Lung (tissue), 12 donors: ENCODE data around the gene CIBAR2. TPM values are rescaled to one million over a fixed set of nuclear protein-coding genes. Genes with fewer than 3 reads are reported as not detected.

Experiments
- ATAC-seq: fragments of 200-7000 bp; cut with Tn5 transposase; one replicate; pipeline ENCODE4 v1.9.1; 2020; ENCODE audit warnings: moderate number of reproducible peaks; ENCODE audit not compliant: insufficient read depth, low FRiP score
- DNase-seq, 3 donors: peaks; one replicate each; pipeline ENCODE4 v3.0.0-alpha.2; 2013 to 2017
- H3K27ac ChIP-seq, 2 donors: one replicate each; pipeline ENCODE4 v1.5.1; 2013; ENCODE audit warnings: mild to moderate bottlenecking in 2 of 2, moderate library complexity in 2 of 2, control low read depth in 1 of 2, inconsistent platforms in 1 of 2, low read depth in 1 of 2, low read length in 1 of 2
- H3K27me3 ChIP-seq, 3 donors: one replicate each; pipeline ENCODE4 v1.5.1; 2013; ENCODE audit warnings: low read length in 2 of 3; ENCODE audit not compliant: control insufficient read depth in 3 of 3, insufficient read depth in 3 of 3
- H3K36me3 ChIP-seq, 4 donors: one replicate each; pipeline ENCODE4 v1.5.1; 2013; ENCODE audit warnings: low read length in 4 of 4, mild to moderate bottlenecking in 1 of 4, moderate library complexity in 1 of 4; ENCODE audit not compliant: control insufficient read depth in 4 of 4, insufficient read depth in 4 of 4
- H3K4me1 ChIP-seq, 5 donors: one replicate each; pipeline ENCODE4 v1.5.1; 2013; ENCODE audit warnings: low read length in 5 of 5, mild to moderate bottlenecking in 2 of 5, moderate library complexity in 1 of 5; ENCODE audit not compliant: control insufficient read depth in 5 of 5, insufficient read depth in 5 of 5
- H3K4me3 ChIP-seq: one replicate; pipeline ENCODE4 v1.5.1; 2013; ENCODE audit warnings: mild to moderate bottlenecking, control low read depth, moderate library complexity
- H3K9ac ChIP-seq, 2 donors: one replicate each; pipeline ENCODE4 v1.5.1; 2013; ENCODE audit warnings: low read length in 2 of 2, control low read depth in 1 of 2; ENCODE audit not compliant: insufficient read depth in 1 of 2
- H3K9me3 ChIP-seq, 4 donors: one replicate each; pipeline ENCODE4 v1.5.1; 2013; ENCODE audit warnings: low read length in 3 of 4, mild to moderate bottlenecking in 1 of 4, moderate library complexity in 1 of 4; ENCODE audit not compliant: control insufficient read depth in 4 of 4, insufficient read depth in 3 of 4
- WGBS, 2 donors: extraction: QIAGEN DNeasy Blood & Tissue Kit; methylation state at CpG; one replicate each; pipeline ENCODE4 v1.1.7; 2013; 5-methylcytosine and 5-hydroxymethylcytosine counted together
- polyA plus RNA-seq, 2 donors: library from polyadenylated mRNA; stranded (reverse); fragments of 200-250 nt; gene quantifications; one replicate each; pipeline ENCODE4 v1.2.1, GENCODE V29; 2013
- total RNA-seq, 2 donors: library from RNA; depleted of rRNA in 1 of 2; stranded (reverse); fragments of >200 nt in 1 of 2; gene quantifications; one replicate each; pipeline ENCODE4 v1.2.1, GENCODE V29; 2014 to 2021
- TF ChIP-seq, protein P1 (sequence below): IDR thresholded peaks from 2 replicates; pipeline ENCODE4 v1.5.1; 2012; ENCODE audit warnings: mild to moderate bottlenecking; ENCODE audit errors: control extremely low read depth, extremely low read depth
- donor health status: control.
- donor health status: control.
- donor health status: Bipolar disorder and iron deficiency.
- donor health status: healthy.
- donor health status: DM: yes; HTN: yes; CAD: no.

Gene CIBAR2
- total and polyA plus RNA-seq, 4 donors = 11.8 to 49.0 (median 18.9) TPM

DNA sequence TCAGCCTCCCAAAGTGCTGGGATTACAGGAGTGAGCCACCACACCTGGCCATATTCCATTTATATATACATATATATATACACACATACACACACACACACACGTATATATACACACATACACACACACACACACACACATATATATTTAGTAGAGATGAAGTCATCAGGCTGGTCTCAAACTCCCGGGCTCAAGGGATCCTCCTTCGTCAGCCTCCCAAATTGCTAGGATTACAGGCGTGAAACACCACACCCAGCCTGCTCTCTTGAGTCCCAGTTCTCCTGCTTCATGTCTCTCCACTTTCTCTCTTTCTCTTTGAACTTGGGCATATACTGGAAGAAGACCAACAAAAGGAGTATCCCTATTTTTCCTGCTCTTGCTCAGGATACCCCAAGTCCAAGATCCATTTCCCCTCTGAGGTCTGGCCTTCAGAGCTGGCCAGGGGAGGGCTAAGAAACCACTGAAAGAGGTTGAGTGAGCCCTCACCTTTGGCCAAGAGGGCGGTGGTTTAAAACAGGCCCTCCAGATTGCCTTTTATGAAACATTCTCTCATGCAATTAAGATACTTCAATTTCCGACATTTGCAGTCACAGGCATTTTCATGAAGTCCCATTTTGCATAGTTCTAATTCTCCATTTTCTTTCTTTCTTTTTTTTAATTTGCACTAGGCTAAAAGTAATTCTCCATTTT, 37.9 kb downstream of the CIBAR2 start:
- Histone ChIP-seq H3K9me3 (no peaks in the 10 kb centered on the region), H3K27me3 (no peaks in the 10 kb centered on the region), H3K4me1 (peaks cover 0 to 20% (median 2%) of the 10 kb centered on the region in 5 donors), H3K36me3 (peaks cover 0 to 42% (median 15%) of the 10 kb centered on the region in 4 donors), H3K9ac (no peak overlapping the region), H3K4me3 (no peak overlapping the region), H3K27ac (no peak overlapping the region)
- 94% methylated on average over 6 of the region's 6 CpGs for WGBS, 2 donors
- no peak for ATAC-seq
- TF ChIP-seq, protein P1, sequence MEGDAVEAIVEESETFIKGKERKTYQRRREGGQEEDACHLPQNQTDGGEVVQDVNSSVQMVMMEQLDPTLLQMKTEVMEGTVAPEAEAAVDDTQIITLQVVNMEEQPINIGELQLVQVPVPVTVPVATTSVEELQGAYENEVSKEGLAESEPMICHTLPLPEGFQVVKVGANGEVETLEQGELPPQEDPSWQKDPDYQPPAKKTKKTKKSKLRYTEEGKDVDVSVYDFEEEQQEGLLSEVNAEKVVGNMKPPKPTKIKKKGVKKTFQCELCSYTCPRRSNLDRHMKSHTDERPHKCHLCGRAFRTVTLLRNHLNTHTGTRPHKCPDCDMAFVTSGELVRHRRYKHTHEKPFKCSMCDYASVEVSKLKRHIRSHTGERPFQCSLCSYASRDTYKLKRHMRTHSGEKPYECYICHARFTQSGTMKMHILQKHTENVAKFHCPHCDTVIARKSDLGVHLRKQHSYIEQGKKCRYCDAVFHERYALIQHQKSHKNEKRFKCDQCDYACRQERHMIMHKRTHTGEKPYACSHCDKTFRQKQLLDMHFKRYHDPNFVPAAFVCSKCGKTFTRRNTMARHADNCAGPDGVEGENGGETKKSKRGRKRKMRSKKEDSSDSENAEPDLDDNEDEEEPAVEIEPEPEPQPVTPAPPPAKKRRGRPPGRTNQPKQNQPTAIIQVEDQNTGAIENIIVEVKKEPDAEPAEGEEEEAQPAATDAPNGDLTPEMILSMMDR = no peak
- DNase-seq = no peak

DNA sequence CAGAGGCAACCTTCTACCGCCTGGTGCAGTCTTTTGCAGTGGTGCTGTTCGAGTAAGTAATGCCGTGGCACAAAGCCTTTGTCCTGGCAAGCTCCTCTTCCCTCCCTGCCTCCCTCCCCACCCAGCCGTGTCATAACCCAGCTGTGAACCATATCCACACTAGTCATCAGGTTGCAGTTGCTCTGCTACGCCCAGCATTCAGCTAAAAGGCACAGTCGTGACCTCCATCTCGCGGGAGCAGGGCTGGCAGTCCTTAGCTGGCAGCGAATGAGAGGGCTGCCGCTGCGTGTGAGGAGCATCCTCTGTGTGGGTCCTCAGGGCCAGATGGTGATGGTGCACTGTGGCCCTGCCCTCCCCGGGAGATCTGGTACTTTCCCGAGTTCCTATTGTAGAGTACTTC, 39.3 kb downstream of the CIBAR2 start:
- Histone ChIP-seq H3K4me1 (peaks cover 0 to 20% (median 2%) of the 10 kb centered on the region in 5 donors), H3K27ac (no peak overlapping the region), H3K9ac (no peak overlapping the region), H3K36me3 (peaks cover 0 to 30% (median 6%) of the 10 kb centered on the region in 4 donors), H3K4me3 (no peak overlapping the region), H3K9me3 (no peaks in the 10 kb centered on the region), H3K27me3 (no peaks in the 10 kb centered on the region)
- ATAC-seq (no peak), DNase-seq (peak; percentile 91 to 95 (median 94))
- WGBS, 2 donors = 77 to 83% methylated on average over 13 of the region's 13 CpGs
- TF ChIP-seq, protein P1 = no peak

DNA sequence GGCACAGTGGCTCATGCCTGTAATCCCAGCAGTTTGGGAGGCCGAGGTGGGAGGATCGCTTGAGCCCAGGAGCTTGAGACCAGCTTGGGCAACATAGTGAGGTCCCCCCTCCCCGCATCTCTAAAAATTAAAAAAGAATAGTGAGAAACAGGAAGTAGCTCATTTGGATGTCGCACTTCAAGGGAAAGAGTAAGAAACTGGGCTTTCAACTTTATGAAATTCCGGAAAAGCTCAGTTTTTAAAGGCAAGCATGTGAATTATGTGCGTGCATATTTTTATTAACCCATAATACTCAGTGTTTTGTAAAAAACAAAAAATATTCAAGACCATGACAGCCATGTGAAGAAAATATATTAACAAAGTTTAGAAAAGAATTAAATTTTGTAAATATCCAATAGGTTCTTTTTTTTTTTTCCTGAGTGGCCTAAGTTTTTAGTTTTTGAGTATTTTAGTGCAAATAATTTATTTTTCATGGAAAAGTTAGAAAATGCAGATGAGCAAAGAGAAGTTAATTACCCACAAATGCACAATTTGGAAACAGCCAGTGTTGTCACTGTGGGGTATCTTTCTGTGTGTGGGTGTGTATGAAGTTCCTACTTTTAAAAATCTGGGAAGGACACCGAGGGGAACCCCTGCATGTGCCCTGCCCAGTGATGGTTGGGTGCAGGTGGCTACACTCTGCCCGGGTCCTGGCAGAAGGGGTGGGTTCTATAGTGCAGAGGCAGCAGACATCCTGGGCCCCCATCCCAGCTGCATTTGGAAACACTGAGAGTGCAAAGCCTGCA, 40.0 kb downstream of the CIBAR2 start:
- Histone ChIP-seq H3K27me3 (no peaks in the 10 kb centered on the region), H3K4me1 (peaks cover 0 to 20% (median 2%) of the 10 kb centered on the region in 5 donors), H3K27ac (no peak overlapping the region), H3K36me3 (peaks cover 0 to 27% (median 7%) of the 10 kb centered on the region in 4 donors), H3K4me3 (no peak overlapping the region), H3K9me3 (no peaks in the 10 kb centered on the region), H3K9ac (no peak overlapping the region)
- TF ChIP-seq, protein P1 = no peak
- WGBS, 2 donors = 78 to 81% methylated on average over 8 of the region's 8 CpGs
- ATAC-seq (no peak), DNase-seq (no peak)
